Tibial artery (tissue), 4 donors: ENCODE data around the gene EIF1AY.
"Not testable (repeated sequence)": the region's sequence is repeated elsewhere in the genome, so short reads cannot be mapped to it uniquely, and the experiment has no call there.

Experiments
- DNase-seq, 2 donors: peaks; one replicate each; pipeline ENCODE4 v3.0.0-alpha.2; 2019
- H3K27ac ChIP-seq, 2 donors: fragments of 200-600 bp; sonication (generic) in 1 of 2; 1 replicate in 1 of 2; 2 replicates in 1 of 2; pipeline ENCODE4 v1.5.1; 2018 to 2019; ENCODE audit warnings: mild to moderate bottlenecking in 1 of 2
- H3K27me3 ChIP-seq, 2 donors: fragments of 200-600 bp; sonication (generic) in 1 of 2; one replicate each; pipeline versions ENCODE4 v1.5.1 to v1.6.0; 2016 to 2019
- H3K36me3 ChIP-seq, 3 donors: fragments of 200-600 bp; sonication (generic) in 2 of 3; one replicate each; pipeline ENCODE4 v1.5.1; 2016 to 2019; ENCODE audit warnings: mild to moderate bottlenecking in 2 of 3
- H3K4me1 ChIP-seq, 4 donors: fragments of 200-600 bp; sonication (generic) in 2 of 4; 1 replicate in 3 of 4; 2 replicates in 1 of 4; pipeline ENCODE4 v1.5.1; 2016 to 2019
- H3K4me3 ChIP-seq, 2 donors: fragments of 200-600 bp; sonication (generic) in 1 of 2; 1 replicate in 1 of 2; 2 replicates in 1 of 2; pipeline ENCODE4 v1.5.1; 2018 to 2019; ENCODE audit warnings: mild to moderate bottlenecking in 2 of 2
- H3K9me3 ChIP-seq, 3 donors: fragments of 200-600 bp; sonication (generic) in 1 of 3; one replicate each; pipeline ENCODE4 v1.5.1; 2016 to 2019
- intact Hi-C: fragments of 100-400 bp; cut with DNase I; formaldehyde crosslinking; loops from one replicate; pipeline ENCODE4 v1.15.0; 2023; ENCODE audit warnings: low total_unique reads
- TF ChIP-seq, protein P1 (sequence below), 2 experiments: fragments of 200-600 bp in 1 of 2; fragments of 450-650 bp in 1 of 2; IDR thresholded peaks; one replicate each; pipeline ENCODE4 v1.5.1; 2017 to 2019; ENCODE audit warnings: antibody characterized with exemption in 2 of 2, mild to moderate bottlenecking in 1 of 2, moderate library complexity in 1 of 2

The EIF1AY gene

DNA sequence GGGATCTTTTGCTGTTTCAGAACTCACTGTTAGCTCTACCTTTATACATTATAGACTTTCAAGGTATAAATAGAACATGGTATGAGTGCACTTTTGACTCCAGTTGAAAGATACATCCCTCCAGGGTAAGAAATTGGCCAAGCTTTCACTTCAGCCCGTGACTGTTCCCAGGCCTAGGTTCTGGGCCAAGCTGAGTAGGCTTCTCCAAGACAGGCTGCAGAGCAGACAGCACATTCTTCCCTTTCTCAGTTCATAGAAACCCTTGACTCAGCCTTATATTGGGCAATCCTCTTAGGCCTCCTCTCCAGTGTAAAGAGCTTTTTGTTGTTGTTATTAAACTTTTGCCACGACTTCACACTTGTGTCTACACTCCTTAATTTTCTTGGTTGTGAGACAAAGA, 29.5 kb upstream of the EIF1AY start:
- TF ChIP-seq, protein P1, sequence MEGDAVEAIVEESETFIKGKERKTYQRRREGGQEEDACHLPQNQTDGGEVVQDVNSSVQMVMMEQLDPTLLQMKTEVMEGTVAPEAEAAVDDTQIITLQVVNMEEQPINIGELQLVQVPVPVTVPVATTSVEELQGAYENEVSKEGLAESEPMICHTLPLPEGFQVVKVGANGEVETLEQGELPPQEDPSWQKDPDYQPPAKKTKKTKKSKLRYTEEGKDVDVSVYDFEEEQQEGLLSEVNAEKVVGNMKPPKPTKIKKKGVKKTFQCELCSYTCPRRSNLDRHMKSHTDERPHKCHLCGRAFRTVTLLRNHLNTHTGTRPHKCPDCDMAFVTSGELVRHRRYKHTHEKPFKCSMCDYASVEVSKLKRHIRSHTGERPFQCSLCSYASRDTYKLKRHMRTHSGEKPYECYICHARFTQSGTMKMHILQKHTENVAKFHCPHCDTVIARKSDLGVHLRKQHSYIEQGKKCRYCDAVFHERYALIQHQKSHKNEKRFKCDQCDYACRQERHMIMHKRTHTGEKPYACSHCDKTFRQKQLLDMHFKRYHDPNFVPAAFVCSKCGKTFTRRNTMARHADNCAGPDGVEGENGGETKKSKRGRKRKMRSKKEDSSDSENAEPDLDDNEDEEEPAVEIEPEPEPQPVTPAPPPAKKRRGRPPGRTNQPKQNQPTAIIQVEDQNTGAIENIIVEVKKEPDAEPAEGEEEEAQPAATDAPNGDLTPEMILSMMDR (IDR thresholded peaks at IDR 0.05), result no peak
- Histone ChIP-seq H3K4me3 (no peak overlapping the region), H3K27ac (no peak overlapping the region), H3K36me3 (no peaks in the 10 kb centered on the region), H3K27me3 (no peaks in the 10 kb centered on the region), H3K9me3 (no peaks in the 10 kb centered on the region), H3K4me1 (peaks cover 0 to 10% (median 0%) of the 10 kb centered on the region in 4 donors)
- no peak for DNase-seq
- intact Hi-C loops, result no loop called here

DNA sequence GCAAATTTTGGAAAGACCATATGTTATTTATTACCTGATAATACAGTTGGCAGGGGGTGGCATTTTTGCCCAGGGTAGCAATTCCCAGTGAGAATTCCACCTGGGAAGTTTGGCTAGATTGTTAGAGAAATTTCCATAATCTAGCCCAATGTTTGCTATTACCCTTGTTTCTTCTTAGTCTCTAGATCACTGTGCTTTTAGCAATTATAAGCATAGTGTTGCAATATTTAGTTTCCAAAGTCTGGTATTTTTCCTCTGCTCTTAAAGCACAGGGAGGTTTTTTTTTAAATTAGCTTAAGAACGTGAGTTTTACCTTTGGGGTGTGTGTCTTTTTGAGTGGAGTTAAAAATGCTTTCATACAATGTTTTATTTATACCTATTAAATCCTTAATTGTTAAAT, 26.3 kb upstream of the EIF1AY start:
- no peaks in the 10 kb centered on the region for H3K36me3 ChIP-seq
- intact Hi-C loops, result no loop called here
- H3K4me1 ChIP-seq, result peaks cover 0 to 10% (median 0%) of the 10 kb centered on the region in 4 donors
- TF ChIP-seq, protein P1 (IDR thresholded peaks at IDR 0.05), result no peak
- no peak overlapping the region for H3K4me3 ChIP-seq
- no peaks in the 10 kb centered on the region for H3K9me3 ChIP-seq
- DNase-seq, result no peak
- H3K27me3 ChIP-seq, result no peaks in the 10 kb centered on the region
- no peak overlapping the region for H3K27ac ChIP-seq

DNA sequence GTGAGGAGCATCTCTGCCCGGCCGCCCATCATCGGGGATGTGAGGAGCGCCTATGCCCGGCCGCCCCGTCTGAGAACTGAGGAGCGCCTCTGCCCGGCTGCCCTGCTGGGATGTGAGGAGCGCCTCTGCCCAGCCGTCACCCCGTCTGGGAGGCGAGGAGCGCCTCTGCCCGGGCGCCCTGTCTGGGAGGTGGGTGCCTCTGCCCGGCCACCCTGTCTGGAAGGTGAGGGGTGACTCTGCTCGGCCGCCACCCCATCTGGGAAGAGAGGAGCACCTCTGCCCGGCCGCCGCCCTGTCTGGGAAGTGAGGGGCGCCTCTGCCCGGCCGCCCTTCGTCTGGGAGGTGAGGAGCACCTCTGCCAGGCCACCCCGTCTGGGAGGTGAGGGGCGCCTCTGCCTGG, 23.7 kb upstream of the EIF1AY start:
- Histone ChIP-seq H3K27ac (no peak overlapping the region), H3K27me3 (no peaks in the 10 kb centered on the region), H3K4me3 (no peak overlapping the region), H3K9me3 (no peaks in the 10 kb centered on the region), H3K36me3 (no peaks in the 10 kb centered on the region), H3K4me1 (peaks cover 0 to 10% (median 0%) of the 10 kb centered on the region in 4 donors)
- no peak for DNase-seq
- TF ChIP-seq, protein P1 (IDR thresholded peaks at IDR 0.05), result no peak
- intact Hi-C loops, result no loop called here

DNA sequence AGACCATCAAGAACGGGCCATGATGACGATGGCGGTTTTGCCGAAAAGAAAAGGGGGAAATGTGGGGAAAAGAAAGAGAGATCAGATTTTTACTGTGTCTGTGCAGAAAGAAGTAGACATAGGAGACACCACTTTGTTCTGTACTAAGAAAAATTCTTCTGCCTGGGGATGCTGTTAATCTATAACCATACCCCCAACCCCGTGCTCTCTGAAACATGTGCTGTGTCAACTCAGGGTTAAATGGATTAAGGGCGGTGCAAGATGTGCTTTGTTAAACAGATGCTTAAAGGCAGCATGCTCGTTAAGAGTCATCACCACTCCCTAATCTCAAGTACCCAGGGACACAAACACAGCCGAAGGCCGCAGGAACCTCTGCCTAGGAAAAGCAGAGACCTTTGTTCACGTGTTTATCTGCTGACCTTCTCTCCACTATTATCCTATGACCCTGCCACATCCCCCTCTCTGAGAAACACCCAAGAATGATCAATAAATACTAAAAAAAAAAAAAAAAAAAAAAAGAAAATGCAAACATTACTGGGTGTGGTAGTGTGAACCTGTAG, 22.7 kb upstream of the EIF1AY start:
- H3K4me3 ChIP-seq, H3K27me3 ChIP-seq, H3K27ac ChIP-seq, H3K4me1 ChIP-seq, intact Hi-C loops, H3K9me3 ChIP-seq, H3K36me3 ChIP-seq, DNase-seq: not testable (repeated sequence)

DNA sequence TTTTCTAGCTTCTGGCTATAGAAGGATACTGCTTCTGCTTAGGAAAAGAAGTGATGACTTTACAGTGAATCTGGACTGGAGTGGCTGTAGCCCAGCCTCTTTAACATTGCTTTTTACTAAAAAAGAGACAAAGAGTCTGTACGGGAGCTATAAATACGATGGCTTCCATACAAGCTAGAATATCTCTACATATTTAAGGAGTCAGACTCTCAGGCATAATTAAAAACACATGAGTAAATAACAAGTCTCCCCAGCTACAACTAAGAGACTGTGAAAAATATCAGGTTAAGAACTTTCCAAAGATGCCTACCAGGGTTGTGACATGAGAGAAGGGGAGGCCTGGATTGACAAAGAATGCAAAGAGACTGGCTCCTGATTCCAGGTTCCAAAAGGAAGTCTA, 19.8 kb upstream of the EIF1AY start:
- no peak for DNase-seq
- TF ChIP-seq, protein P1 (IDR thresholded peaks at IDR 0.05), result no peak
- intact Hi-C loops, result no loop called here
- Histone ChIP-seq H3K9me3 (no peaks in the 10 kb centered on the region), H3K4me3 (no peak overlapping the region), H3K36me3 (no peaks in the 10 kb centered on the region), H3K4me1 (peaks cover 0 to 18% (median 2%) of the 10 kb centered on the region in 4 donors), H3K27ac (no peak overlapping the region), H3K27me3 (no peaks in the 10 kb centered on the region)

DNA sequence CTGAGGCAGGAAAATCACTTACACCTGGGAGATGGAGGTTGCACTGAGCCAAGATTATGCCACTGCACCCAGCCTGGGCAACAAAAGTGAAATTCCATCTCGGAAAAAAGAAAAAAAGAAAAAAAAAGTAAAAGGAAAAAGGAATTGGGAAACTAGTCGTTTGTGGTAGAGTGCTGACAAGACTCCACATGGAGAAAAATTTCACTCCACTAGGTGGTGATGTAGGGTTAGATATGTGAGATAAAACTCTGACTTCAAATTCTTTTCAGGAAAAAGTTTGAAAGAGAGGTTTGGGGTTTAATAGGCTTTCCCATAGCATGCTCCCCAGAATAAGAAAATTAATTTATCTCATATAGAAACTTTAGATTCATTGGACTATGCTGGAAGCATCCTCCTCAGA, 16.9 kb upstream of the EIF1AY start:
- intact Hi-C loops, result no loop called here
- Histone ChIP-seq H3K27ac (no peak overlapping the region), H3K9me3 (no peaks in the 10 kb centered on the region), H3K4me1 (peaks cover 0 to 18% (median 2%) of the 10 kb centered on the region in 4 donors), H3K36me3 (no peaks in the 10 kb centered on the region), H3K4me3 (no peak overlapping the region), H3K27me3 (no peaks in the 10 kb centered on the region)
- DNase-seq, result no peak
- TF ChIP-seq, protein P1 (IDR thresholded peaks at IDR 0.05), result peak; percentile 23 to 32
